Measurements from ENCODE around the gene RAB11FIP5.
A peak's percentile ranks its signal among the peaks of the same experiment; 100 is the strongest.

RAB11FIP5 gene

DNA sequence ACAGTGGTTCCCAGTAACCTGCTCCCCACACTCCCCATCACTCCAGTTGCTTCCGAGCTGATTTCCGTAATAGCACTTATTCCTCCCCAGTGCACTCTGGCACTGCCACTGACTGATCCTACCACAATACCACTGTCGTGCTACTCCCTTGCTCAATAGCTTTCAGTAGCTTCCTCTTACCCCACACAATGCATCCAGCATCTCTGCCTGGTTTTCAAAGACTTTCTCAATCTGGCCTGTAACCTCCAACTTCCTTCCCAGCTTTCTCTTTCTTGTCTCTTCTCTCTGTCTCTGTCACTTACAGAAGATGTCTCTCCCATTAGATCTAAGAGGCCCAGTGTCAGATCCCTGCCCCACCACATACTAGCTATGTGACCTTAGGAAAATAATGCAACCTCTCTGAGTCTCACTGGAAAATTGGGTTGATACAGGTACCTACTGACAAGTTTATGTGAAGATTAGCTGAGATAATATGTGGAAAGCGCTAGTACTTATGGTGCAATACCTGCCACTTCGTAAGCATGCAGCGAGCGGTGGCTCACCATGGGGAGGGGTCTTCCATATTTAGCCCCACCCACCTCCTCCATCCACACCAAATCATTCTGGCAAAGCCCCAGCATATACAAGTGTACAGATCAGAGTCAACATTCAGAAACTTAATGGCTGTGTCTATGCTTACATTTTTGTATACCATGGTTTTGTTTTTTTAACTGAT, 77.9 kb downstream of the RAB11FIP5 start:
- DNase-seq (ENCODE audit: low read depth): peak; percentile 33

DNA sequence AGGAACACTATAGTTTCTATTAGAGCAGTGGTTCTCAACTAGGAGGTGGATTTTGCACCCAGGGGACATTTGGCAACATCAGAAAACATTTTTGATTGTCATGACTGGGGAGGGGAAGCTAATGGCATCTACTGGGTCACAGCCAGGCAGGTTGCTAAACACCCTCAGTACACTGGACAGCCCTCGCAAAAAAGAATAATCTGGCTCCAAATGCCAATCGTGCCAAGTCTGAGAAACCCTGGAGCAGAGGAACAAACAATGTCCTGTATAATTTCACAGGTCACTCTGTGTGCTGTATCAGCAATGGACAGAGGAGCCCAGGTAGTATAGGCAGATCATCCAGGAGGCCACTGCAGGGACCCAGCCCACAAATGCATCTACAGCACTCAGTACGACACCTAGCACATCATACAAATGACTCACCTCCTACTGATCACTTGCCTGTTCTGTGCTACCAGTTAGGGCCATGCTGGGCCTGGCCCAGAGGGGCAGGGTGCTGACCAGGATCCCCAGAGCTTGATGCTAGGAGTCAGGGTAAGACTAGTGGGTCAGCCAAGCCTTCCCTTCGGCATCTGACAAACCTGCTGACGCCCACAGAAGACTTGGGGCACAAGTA, 78.9 kb downstream of the RAB11FIP5 start:
- no peak for DNase-seq (ENCODE audit: low read depth)

DNA sequence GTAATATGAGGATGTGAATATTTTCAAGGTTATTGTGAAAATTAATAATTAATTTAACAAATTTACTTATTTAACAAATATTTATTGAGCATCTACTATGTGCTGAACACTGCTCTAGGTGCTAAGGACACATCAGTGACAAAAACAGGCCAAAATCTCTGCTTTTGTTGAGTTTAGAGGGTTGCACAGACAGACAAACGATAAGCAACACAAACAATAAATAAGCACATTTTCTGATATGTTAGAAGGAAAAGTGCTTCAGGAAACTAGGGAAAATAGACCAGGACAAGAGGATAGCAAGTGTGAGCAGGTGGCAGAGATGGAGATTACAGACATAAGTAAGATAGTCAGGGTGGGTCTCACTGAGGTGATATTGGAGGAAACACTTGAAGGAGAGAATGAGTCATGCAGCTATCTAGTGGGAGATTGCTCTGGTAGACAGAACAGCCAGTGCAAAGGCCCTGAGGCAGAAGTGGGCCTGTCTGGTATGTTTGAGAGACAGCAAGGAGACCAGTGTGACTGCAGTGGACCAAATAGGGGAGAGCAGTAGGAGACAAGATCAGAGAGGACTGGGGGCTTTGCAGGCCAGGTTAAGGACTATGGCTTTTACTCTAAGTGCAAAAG, 79.5 kb downstream of the RAB11FIP5 start:
- DNase-seq (ENCODE audit: low read depth): no peak

DNA sequence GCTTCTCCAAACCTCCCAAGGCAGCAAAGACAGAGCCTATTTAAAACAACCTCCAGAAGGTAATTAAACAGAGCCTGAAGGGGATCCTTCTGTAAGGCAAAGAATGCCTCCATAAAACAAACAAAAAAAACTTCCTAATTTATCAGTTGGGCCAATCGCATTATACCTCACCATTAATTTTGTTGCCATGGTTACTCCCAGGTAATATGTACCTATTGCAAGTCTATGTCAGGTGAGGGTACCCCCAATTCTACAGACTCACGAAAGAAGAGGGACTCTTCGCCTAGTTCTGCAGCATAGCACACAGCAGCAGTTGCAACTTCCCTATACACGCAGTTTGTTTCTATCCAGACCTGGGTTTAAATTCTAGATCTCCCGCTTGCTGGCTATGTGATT, 80.0 kb downstream of the RAB11FIP5 start:
- DNase-seq (ENCODE audit: low read depth): no peak

DNA sequence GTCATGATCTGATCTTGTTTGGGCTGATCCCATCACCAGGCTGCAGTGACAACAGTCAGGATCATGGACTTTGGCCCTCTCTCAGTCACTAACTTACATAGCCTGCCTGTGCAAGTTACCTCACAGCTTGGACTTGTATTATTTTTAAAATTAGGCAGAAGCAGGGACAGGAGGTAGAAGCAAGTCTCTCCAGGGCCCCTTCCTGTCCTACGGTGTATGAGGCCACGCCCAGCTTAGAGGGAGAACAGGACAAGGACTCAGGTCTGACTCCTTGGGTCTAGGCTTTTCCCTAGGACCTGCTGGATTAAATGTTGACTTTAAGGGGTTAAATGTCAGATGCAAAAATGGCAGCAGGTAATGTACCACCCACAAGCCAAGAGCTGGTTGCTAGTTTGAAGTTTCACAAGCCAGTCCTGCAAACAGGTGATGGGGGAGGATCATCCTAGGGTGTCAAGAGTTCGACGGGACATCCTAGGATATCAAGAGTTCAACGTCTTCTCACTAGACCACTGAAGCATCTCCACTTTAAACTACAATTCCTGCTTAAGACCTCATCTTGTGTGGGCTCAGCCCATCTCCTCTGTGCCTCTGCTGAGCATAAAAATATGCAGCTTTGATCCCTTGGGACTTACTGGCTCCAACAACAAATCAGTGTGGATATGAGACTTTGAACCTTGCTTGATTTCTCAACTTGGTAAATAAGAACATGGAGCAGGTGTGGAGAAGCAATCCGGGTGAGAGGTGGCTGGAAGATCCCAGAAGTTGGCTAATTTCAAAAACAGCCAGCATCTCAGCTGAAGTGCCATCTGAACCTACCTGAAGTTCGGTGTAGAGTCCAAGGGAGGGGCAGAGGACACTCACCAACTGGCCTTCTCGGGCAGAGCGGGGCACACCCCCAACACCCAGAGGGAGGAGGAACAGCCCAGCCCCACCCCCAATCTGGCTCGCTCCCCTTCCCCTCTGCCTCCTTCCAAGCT, 80.7 kb downstream of the RAB11FIP5 start:
- no peak for DNase-seq (ENCODE audit: low read depth)

DNA sequence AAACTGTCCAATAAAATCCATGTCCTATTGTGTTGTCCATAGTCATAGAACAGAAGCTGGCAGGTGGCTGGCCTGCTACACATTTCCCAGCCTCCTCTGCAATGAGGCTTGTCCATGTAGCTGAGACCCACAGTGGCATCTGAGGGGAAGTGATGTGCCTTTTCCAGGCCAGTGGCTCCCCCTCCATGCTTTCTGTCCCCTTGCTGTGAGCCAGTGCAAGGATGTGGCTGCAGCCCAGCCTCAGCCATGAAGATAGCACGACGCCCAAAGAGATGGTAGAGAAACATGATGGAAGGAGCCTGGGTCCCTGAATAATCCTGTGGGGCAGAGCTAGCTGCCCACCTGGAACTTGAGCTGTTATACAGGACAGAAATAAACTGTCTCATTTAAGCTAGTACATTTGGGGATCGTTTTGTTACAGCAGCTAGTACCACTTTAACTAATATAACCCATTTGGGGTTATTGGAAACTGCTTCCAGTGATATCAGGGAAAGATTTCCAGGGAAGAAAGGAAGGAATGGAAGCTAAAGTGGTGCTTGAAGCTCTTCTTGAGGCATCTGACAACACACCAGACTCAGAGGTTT, 81.6 kb downstream of the RAB11FIP5 start:
- no peak for DNase-seq (ENCODE audit: low read depth)

DNA sequence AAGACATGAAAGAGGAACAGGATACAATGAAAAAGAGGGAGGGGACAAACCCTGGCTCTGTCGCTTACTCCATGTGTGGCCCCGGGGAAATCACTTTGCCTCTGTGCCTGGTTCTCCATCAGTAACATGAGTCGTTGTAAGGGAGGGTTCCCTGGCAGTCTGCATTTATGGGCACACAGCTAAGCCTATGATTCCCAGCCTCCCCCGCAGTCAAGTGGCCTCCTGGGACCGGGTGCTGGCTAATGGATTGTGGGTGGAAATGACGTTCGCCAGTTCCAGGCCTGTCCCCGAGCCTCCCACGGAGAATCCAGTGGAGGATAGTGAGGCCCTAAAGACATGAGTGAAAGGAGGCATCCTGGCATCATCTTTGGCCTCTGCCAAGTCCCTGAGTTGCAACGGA, 83.9 kb downstream of the RAB11FIP5 start:
- no peak for DNase-seq (ENCODE audit: low read depth)

DNA sequence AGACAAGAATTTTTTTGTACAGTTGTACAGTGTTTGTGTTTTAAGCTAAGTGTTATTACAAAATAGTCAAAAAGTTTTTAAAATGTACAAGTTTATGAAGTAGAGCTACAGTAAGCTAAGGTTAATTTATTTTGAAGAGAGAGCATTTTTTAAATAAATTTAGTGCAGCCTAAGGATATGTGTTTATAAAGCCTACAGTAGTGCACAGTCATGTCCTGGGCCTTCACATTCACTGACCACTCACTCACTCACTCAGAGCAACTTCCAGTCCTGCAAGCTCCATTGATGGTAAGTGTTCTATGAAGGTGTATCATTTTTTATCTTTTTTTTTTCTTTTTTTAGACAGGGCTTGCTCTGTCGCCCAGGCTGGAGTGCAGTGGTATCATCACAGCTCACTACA, 85.4 kb downstream of the RAB11FIP5 start:
- no peak for DNase-seq (ENCODE audit: low read depth)

DNA sequence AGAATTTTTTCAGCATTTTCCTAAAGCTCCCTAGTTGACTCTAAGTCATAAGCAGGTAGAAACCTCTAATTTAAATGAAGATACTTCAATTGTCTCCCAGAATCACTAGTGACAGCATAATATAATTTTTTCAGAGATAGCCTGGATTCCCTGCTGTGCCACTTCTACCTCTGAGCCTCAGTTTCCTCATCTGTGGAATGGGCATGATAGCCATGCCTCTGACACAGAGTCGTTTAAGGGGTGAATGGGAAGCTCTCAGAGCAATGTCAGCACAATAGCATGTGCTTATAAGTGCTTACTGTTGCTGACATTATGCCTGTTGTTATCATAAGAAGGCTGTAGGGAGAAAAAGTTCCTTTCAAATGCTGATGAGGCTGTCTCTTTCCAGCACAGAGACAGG, 89.3 kb downstream of the RAB11FIP5 start:
- DNase-seq (ENCODE audit: low read depth): no peak
